Measurements from ENCODE around the gene SAMD14.
A peak's percentile ranks its signal among the peaks of the same experiment; 100 is the strongest.

Gene SAMD14

DNA sequence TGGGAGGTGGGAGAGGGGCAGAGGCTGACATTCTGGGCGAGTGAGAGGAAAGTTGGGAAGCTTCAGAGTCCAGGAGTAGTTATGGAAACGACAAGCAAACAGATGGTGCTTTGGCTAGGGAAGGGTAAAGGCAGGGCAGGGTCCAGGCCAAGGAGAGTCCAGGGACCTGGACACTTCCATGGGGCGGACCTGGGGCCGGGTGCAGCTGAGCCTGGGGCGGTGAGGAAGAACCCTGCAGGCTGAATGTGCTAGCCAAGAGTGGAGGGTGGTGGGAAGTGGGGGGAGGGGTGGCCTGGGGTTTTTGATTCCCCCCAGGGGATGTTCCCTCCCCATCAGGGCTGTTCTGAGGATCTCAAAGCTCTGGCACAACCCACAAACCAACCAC lies 17.9 kb upstream of the SAMD14 start:
- Mint-ChIP-seq H3K36me3 (ENCODE audit: low read depth) (peaks cover 53% of the 10 kb centered on the region), H3K4me3 (peak overlapping the region; percentile 98), H3K27ac (peak overlapping the region; percentile 84), H3K9me3 (no peaks in the 10 kb centered on the region), H3K4me1 (ENCODE audit: low read depth) (peaks cover 48% of the 10 kb centered on the region), H3K27me3 (ENCODE audit: low read depth) (no peaks in the 10 kb centered on the region)
- no peak for DNase-seq (ENCODE audit: low spot score)

DNA sequence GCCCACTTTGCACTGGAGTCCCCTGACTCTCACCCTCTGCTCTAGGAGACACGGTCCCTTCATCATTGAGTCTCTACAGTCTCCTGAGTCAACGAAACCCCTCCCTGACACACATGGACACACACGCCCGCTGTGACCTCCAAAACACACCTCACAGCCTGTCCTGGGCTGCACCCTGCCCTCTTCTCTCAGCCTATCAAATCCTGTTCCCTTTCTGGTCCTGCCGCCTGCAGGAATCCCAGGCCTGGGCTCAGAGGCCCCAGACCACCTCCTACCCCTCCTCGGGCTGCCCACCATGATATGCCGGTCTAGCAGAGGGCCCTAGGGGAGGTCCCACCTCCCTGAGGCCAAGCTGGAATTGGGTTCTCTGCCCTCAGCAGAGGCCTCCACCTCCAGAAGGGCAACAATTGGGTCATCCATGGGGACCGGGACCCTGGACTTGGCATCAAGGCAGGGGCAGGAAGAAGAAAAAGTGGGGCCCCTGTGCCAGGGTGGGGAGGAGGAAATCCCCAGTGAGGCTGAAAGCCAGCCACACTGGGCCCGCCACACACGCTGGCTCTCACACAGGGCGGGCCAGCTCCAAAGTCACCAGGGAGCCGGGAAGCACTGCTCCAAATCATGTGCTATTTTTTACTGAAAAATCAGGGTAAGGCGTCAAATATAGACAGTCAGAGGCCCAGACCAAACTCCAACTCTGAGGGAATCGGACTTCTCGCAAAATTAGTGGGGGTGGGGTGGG lies 17.1 kb upstream of the SAMD14 start:
- Mint-ChIP-seq H3K4me1 (ENCODE audit: low read depth) (peaks cover 49% of the 10 kb centered on the region), H3K27ac (peak overlapping the region; percentile 84), H3K27me3 (ENCODE audit: low read depth) (no peaks in the 10 kb centered on the region), H3K4me3 (peak overlapping the region; percentile 98), H3K9me3 (no peaks in the 10 kb centered on the region), H3K36me3 (ENCODE audit: low read depth) (peaks cover 60% of the 10 kb centered on the region)
- DNase-seq (ENCODE audit: low spot score) = no peak

DNA sequence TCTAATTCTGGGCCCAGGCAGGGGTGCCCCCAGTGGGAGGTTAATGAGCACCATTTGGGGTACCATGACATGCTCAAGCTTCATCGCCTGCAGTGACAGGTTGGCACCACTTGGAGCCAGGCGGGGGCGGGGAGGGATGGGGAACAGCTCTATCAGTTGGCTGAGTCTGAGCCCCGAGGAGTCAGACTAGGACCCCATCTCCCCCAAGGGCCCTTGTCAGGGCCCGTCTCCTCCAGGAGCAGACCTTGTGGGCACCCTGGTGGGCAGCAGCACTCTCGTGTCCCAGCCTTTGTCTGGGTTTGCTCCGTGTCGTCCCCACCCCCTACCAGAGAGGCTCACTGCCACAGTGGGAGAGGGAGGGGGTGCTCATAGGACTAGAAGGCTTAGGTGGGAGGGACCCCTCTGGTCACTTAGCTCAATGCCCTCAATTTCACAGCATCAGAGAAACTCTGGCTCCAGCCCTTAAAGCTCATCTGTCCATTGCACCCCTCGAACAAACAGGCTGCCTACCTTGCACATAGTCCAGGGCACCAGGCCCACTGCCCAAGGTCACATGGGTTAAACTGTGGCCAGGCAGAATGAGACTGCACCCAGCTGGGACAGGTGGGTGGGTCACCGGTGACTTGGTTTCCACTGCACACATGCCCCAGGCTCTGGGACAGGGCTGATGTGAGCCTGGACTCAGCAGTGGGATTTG lies 16.4 kb upstream of the SAMD14 start:
- Mint-ChIP-seq H3K36me3 (ENCODE audit: low read depth) (peaks cover 65% of the 10 kb centered on the region), H3K27ac (peak overlapping the region; percentile 84), H3K9me3 (no peaks in the 10 kb centered on the region), H3K4me1 (ENCODE audit: low read depth) (peaks cover 51% of the 10 kb centered on the region), H3K4me3 (peak overlapping the region; percentile 98), H3K27me3 (ENCODE audit: low read depth) (no peaks in the 10 kb centered on the region)
- no peak for DNase-seq (ENCODE audit: low spot score)

DNA sequence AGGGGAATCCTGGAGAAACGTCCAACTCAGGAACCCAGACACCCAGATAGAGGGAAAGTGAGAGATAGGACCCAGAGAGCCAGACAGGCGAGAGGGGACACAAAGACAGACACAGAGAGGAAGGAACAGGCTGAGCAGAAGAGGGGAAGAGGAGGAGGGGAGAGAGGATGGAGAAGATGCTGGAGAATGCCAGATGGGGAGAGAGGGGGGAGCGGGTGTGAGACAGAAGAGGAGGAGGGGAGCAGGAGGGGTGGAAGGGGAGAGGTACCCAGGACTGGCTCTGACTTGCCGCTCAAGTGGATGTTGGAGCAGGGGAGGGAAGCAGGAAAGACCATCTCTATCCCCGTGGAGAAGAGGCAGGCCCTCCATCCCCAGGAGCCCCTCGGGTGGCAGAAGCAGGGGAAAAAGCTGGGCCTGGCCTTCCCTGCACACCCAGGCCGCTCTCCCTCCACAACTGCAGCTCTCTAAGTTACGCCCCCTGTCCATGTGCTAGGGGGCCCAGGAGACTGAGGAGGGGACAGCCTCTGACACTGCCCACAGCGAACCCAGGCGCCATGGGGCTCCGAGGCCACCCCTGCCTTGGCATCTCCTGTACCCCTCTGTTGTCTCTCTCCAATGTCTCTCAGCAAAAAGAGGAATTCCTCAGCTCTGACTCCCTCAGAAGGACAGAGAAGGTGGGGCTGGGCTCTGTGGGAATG lies 15.7 kb upstream of the SAMD14 start:
- Mint-ChIP-seq H3K27me3 (ENCODE audit: low read depth) (no peaks in the 10 kb centered on the region), H3K4me3 (peak overlapping the region; percentile 98), H3K36me3 (ENCODE audit: low read depth) (peaks cover 71% of the 10 kb centered on the region), H3K27ac (peak overlapping the region; percentile 69), H3K4me1 (ENCODE audit: low read depth) (peaks cover 57% of the 10 kb centered on the region), H3K9me3 (no peaks in the 10 kb centered on the region)
- no peak for DNase-seq (ENCODE audit: low spot score)

DNA sequence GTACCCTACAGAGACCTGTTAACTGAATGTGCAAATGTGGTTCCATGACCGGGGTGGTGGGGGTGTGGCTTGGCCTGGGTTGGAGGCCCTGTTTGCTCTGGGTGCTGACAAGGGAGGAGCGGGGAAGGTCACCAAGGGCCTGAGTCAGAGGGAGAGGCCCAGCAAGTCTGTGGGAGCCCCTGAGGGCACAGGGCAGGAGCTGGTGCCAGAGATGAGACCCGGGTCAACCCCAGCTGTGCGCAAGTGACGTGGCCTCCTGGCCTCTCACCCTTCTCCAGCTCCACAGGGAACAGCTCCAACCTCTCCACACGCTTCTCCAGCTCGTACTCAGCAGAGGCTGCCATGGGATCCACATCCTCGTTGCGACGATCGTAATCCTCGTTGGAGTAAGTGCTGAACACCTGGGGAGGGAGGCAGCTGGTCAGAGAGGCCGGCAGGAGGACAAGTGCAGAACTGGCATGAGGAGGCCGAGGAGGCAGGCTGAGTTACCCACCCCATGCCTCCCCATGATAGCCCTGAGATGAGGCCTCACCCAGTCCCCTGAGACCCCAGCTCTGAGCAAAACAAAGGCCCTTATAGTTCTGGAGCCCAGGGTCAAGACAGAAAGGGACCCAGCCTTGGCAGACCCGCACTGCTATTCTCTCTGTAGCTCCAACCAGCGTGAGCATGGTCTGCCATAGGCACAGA lies 15.0 kb upstream of the SAMD14 start:
- peak; percentile 42 for DNase-seq (ENCODE audit: low spot score)
- Mint-ChIP-seq H3K9me3 (no peaks in the 10 kb centered on the region), H3K27ac (peak overlapping the region; percentile 69), H3K4me3 (peak overlapping the region; percentile 98), H3K27me3 (ENCODE audit: low read depth) (no peaks in the 10 kb centered on the region), H3K4me1 (ENCODE audit: low read depth) (peaks cover 63% of the 10 kb centered on the region), H3K36me3 (ENCODE audit: low read depth) (peaks cover 78% of the 10 kb centered on the region)

DNA sequence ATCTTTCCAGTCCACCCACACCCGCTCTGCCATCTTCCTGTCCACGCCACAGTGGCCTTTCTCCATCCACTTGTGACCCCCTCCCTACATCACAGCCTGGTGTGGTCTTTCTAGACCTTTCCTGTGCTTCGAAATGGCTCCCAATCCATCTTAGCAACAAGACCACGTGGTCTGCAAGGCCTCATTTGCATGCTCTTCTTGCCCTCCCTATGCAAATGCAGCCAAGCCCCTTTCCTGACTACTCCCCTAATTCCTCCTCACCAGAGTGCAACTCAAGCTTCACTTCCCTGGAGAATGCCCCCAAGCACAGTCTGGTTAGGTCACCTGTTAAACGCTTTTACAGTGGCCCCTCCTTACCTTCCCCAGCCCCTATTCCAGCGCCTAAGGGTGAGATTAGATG lies 14.4 kb upstream of the SAMD14 start:
- peak overlapping the region; percentile 6 for H3K4me3 Mint-ChIP-seq

DNA sequence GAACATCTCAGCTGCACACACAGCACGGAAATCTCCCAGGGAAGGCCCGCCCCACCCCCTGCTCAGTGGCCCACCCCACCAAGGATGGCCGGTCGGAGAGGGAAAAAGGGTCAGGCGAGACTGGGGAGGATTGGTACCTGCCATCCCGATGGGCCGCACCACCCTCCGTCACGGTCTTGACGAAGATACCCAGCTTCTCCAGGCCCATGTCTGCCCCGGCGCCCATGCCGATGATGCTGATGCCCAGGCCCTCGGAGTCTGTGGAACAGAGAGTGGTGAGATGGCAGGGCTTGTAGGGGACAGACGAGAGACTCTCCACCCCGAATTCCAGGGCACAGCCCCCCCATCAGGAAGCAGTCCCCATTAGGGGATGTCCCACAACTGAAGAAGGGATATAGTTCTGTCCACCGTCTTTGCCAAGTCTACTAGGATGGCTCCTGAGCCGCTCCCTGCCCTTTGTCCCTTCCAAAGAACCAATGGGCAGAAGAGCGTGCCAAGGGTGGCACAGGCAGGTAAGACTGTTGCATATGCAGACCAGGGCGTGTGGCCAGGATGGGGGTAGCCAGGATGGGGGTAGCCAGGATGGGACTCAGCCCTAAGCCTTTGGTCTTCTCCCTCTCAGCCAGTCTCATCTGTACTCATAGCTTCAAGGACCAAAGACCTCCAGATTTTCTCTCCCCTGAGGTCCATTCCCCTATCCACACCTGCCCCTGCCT lies 13.7 kb upstream of the SAMD14 start:
- peaks cover 70% of the 10 kb centered on the region for H3K4me1 Mint-ChIP-seq (ENCODE audit: low read depth)
- H3K27ac Mint-ChIP-seq = peak overlapping the region; percentile 68
- H3K4me3 Mint-ChIP-seq = peak overlapping the region; percentile 6
- peaks cover 88% of the 10 kb centered on the region for H3K36me3 Mint-ChIP-seq (ENCODE audit: low read depth)
- no peaks in the 10 kb centered on the region for H3K9me3 Mint-ChIP-seq
- DNase-seq (ENCODE audit: low spot score) = no peak
- no peaks in the 10 kb centered on the region for H3K27me3 Mint-ChIP-seq (ENCODE audit: low read depth)

More for the DNA sequence above, 14.4 kb upstream of the SAMD14 start:
- H3K27me3 Mint-ChIP-seq (ENCODE audit: low read depth) = no peaks in the 10 kb centered on the region
- H3K9me3 Mint-ChIP-seq = no peaks in the 10 kb centered on the region
- peak overlapping the region; percentile 68 for H3K27ac Mint-ChIP-seq
- peaks cover 84% of the 10 kb centered on the region for H3K36me3 Mint-ChIP-seq (ENCODE audit: low read depth)
- H3K4me1 Mint-ChIP-seq (ENCODE audit: low read depth) = peaks cover 70% of the 10 kb centered on the region
- DNase-seq (ENCODE audit: low spot score) = no peak

DNA sequence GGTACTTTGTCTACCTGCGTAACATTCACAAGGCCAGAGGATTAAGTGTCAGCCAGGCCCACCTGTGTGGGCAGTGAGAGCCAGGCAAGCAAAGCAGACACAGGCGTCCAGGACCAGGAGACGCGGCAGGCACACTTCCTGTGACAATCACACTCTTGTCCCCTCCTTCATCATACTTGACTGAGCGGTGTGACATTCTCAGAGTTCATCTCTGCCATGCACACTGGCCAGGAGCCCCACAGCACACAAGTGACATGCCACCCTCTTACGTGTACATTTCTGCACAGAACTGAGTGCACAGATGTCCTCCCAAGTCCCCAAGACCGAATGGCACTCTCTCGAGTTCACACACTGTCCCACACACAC lies 11.8 kb upstream of the SAMD14 start:
- Mint-ChIP-seq H3K27me3 (ENCODE audit: low read depth) (no peaks in the 10 kb centered on the region), H3K4me1 (ENCODE audit: low read depth) (peaks cover 69% of the 10 kb centered on the region), H3K4me3 (peak overlapping the region; percentile 86), H3K36me3 (ENCODE audit: low read depth) (peaks cover 89% of the 10 kb centered on the region), H3K9me3 (no peaks in the 10 kb centered on the region), H3K27ac (peak overlapping the region; percentile 72)
- no peak for DNase-seq (ENCODE audit: low spot score)

DNA sequence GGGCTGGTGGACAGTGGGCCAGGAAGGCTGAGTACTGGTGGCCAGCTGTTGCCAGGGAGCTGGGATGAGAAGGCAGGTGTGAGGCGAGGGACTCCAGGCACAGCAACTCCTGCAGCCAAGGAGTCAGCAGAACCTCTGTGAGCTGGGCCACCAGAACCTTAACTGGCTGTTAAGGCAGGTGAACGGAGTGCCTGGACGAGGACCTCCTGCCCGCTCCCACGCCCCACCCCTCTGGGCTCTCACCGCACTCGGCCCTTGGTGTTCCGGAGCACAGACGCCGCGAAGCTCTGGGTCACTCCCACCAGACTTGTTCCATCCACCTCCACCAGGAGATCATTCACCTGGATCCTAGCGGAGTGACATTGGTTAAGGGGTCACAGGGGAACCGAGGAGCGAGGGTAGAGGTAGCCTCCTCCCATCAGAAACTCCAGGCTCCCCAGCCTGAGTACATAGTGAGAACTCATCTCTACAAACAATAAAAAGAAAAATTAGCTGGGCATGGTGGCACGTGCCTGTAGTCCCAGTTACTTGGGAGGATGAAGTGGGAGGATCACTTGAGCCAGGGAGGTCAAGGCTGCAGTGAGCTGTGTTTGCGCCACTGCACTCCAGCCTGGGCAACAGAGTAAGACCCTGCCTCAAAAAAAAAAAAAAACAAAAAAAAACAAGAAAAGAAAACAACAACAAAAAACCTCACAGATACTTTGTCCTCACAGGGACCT lies 11.2 kb upstream of the SAMD14 start:
- no peak for DNase-seq (ENCODE audit: low spot score)
- Mint-ChIP-seq H3K4me1 (ENCODE audit: low read depth) (peaks cover 66% of the 10 kb centered on the region), H3K27me3 (ENCODE audit: low read depth) (no peaks in the 10 kb centered on the region), H3K9me3 (no peaks in the 10 kb centered on the region), H3K27ac (peak overlapping the region; percentile 88), H3K4me3 (peak overlapping the region; percentile 86), H3K36me3 (ENCODE audit: low read depth) (peaks cover 91% of the 10 kb centered on the region)

DNA sequence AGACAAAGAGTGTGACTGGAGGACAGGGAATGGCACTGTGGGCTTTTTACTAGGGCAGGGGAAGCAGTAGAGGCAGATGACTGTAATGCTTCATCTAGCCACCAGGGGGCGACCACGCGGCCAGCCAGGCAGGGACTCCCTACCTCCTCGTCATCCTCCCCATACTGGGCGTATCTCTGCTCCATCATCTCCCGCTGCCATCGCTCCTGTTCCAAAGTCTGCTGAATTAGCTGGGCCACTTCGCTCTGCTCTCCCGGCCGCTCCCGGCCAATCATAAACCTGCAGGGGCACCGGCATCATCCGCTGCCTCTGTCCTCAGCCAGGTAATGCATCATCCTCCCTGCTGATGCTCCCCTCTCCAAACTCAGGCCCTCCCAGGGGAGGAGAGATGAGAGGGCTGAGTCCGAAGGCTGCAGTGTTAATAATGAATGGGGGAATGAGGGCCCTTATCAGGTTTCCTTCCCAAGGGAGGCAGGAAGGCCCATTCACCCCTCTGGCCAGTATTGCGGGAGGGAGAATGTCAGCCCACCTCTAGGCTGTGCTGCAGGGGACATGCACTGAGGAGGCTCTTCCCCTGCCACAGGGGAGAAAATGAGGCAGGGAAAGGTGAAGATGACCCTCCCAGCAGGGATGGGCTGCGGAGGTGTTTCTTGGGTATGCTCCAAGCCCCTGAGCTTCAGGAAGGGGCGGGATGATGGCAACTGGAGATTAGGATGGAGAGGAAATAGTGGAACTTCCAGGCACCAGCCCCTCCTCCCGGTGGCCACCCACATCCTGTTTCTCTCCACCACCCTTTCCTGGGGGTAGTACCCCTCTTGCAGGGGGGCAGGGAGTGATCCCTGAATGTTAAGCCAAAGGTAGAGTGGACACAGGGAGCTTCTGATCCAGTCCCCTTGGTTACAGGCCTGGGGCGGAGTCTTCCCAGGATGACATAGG lies 10.3 kb upstream of the SAMD14 start:
- Mint-ChIP-seq H3K36me3 (ENCODE audit: low read depth) (peaks cover 90% of the 10 kb centered on the region), H3K27me3 (ENCODE audit: low read depth) (no peaks in the 10 kb centered on the region), H3K4me3 (peak overlapping the region; percentile 86), H3K4me1 (ENCODE audit: low read depth) (peaks cover 59% of the 10 kb centered on the region), H3K9me3 (no peaks in the 10 kb centered on the region), H3K27ac (peak overlapping the region; percentile 88)
- peak; percentile 75 for DNase-seq (ENCODE audit: low spot score)

DNA sequence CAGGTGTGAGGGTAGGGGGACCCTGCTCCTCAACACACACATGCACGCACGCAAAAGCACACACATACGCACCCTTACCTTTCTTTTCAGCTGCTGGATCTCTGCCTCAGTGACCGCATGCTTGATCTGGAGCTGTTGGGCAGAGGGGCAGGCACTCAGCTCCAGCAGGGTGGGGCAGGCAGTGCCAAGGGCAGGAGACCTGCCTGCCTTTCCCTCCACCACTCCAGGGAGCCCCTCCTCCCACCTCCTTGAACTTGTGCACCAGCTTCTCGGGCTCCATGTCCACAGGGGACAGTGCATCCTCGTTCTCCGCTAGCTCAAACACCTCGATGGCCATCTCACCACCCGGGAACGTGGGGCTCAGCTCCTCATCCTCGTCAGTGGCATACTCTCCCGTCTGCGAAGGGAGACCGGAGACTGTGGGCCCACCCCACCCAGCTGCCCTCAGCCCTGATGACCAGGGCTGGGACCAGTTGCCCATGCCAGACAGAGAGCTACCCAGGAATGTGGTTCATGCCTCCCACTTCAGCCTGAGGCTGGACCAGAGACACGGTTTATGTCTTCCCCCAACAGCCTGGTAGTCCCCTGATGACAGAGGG lies 9.3 kb upstream of the SAMD14 start:
- no peaks in the 10 kb centered on the region for H3K27me3 Mint-ChIP-seq (ENCODE audit: low read depth)
- H3K9me3 Mint-ChIP-seq = no peaks in the 10 kb centered on the region
- peak overlapping the region; percentile 88 for H3K27ac Mint-ChIP-seq
- no peak for DNase-seq (ENCODE audit: low spot score)
- peak overlapping the region; percentile 86 for H3K4me3 Mint-ChIP-seq
- H3K36me3 Mint-ChIP-seq (ENCODE audit: low read depth) = peaks cover 85% of the 10 kb centered on the region
- peaks cover 51% of the 10 kb centered on the region for H3K4me1 Mint-ChIP-seq (ENCODE audit: low read depth)

DNA sequence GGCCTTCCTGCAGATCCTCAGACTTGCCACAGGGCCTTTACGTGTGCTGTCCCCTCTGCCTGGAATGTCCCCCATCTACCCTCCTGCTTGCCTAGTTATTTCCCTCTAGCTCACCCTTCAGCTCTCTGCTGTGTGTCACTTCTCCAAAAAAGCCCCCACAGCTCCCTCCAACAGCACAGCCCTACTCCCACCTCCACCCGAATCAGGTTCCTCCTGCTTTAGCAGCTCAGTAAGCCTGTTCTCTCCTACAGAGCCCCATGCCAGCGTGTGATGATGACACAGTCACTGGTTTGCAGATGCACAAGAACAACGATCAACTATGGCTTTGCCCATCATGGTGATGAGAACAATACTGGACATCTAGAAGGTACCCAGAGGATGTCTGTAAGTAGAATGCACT lies 7.1 kb upstream of the SAMD14 start:
- DNase-seq (ENCODE audit: low spot score) = no peak
- Mint-ChIP-seq H3K4me3 (no peak overlapping the region), H3K4me1 (ENCODE audit: low read depth) (peaks cover 38% of the 10 kb centered on the region), H3K27ac (no peak overlapping the region), H3K36me3 (ENCODE audit: low read depth) (peaks cover 77% of the 10 kb centered on the region), H3K27me3 (ENCODE audit: low read depth) (no peaks in the 10 kb centered on the region), H3K9me3 (no peaks in the 10 kb centered on the region)
